Ecto neural progenitor cell (in vitro differentiated cells): Measurements from ENCODE around the gene CDH22.

Source experiments
- DNase-seq: peaks from one replicate; pipeline ENCODE4 v3.0.0-alpha.2; 2018; ENCODE audit warnings: low spot score

The CDH22 gene

GRCh38 chr20:46139908-46140482, 168.3 kb downstream of the CDH22 start:
- DNase-seq, result no peak

GRCh38 chr20:46139266-46139889, 168.9 kb downstream of the CDH22 start:
- no peak for DNase-seq

- DNase-seq, result no peak
Measured at GRCh38 chr20:46137816-46138215, 170.5 kb downstream of the CDH22 start.

GRCh38 chr20:46135856-46136633, 172.3 kb downstream of the CDH22 start:
- no peak for DNase-seq

GRCh38 chr20:46134716-46135115, 173.6 kb downstream of the CDH22 start:
- no peak for DNase-seq

- no peak for DNase-seq
Measured at GRCh38 chr20:46133886-46134654, 174.2 kb downstream of the CDH22 start.

GRCh38 chr20:46132705-46133120, 175.6 kb downstream of the CDH22 start:
- peak; percentile 85 for DNase-seq

GRCh38 chr20:46131396-46131795, 176.9 kb downstream of the CDH22 start:
- DNase-seq, result no peak

GRCh38 chr20:46130534-46130933, 177.8 kb downstream of the CDH22 start:
- DNase-seq, result no peak

- DNase-seq, result no peak
Measured at GRCh38 chr20:46129955-46130481, 178.3 kb downstream of the CDH22 start.

GRCh38 chr20:46128310-46129151, 179.8 kb downstream of the CDH22 start:
- peak; percentile 72 for DNase-seq

- DNase-seq, result no peak
Measured at GRCh38 chr20:46127396-46128010, 180.8 kb downstream of the CDH22 start.

GRCh38 chr20:46126440-46127056, 181.8 kb downstream of the CDH22 start:
- DNase-seq, result no peak
